ENCODE data around the gene GPR68.
"Not testable (repeated sequence)": the region's sequence is repeated elsewhere in the genome, so short reads cannot be mapped to it uniquely, and the experiment has no call there.

DNA sequence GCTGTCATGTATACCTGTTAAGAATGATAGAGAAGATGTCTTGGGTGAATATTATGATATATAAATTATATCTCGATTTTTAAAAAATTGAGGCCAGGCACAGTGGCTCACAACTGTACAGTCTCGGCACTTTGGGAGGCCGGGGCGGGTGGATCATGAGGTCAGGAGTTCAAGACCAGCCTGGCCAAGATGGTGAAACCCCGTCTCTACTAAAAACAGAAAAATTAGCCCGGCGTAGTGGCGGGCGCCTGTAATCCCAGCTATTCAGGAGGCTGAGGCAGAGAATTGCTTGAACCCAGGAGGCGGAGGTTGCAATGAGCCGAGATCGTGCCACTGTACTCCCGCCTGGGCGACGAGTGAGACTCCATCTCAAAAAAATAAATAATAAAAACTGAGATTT, 21.8 kb upstream of the GPR68 start:
- TF ChIP-seq POLR2AphosphoS5, POLR2A (IDR thresholded peaks at IDR 0.05; ENCODE audit: low read depth, low read length): not testable (repeated sequence)
